Ovary (tissue), 9 donors: ENCODE data around the gene FBXO44. TPM values are rescaled to one million over a fixed set of nuclear protein-coding genes. Genes with fewer than 3 reads are reported as not detected.

Source experiments
- DNase-seq, 5 donors: peaks; one replicate each; pipeline ENCODE4 v3.0.0-alpha.2; 2019 to 2020
- H3K27ac ChIP-seq, 2 donors: fragments of 200-600 bp; one replicate each; pipeline versions ENCODE4 v1.5.1 to v1.8.0; 2019 to 2022
- H3K27me3 ChIP-seq: fragments of 200-600 bp; one replicate; pipeline ENCODE4 v1.8.0; 2022
- H3K36me3 ChIP-seq: fragments of 200-600 bp; sonication (generic); one replicate; pipeline ENCODE4 v1.5.1; 2019
- H3K4me1 ChIP-seq: one replicate; pipeline ENCODE4 v1.8.1; 2013; ENCODE audit warnings: mild to moderate bottlenecking, moderate library complexity; ENCODE audit not compliant: insufficient read depth
- H3K4me3 ChIP-seq: fragments of 200-600 bp; sonication (generic); one replicate; pipeline ENCODE4 v1.5.1; 2017
- H3K9me3 ChIP-seq, 2 donors: fragments of 200-600 bp in 1 of 2; sonication (generic) in 1 of 2; one replicate each; pipeline versions ENCODE4 v1.5.1 to v1.8.1; 2013 to 2019; ENCODE audit warnings: mild to moderate bottlenecking in 1 of 2, moderate library complexity in 1 of 2
- EP300 ChIP-seq: sonication (generic); formaldehyde crosslinking; IDR thresholded peaks from one replicate; pipeline ENCODE4 v1.6.1; 2017; ENCODE audit warnings: antibody characterized with exemption
- POLR2A ChIP-seq: fragments of 450-650 bp; IDR thresholded peaks from one replicate; pipeline ENCODE4 v1.6.1; 2017; ENCODE audit warnings: antibody characterized with exemption, mild to moderate bottlenecking, moderate library complexity
- whole genome bisulfite sequencing, 3 donors: extraction: QIAGEN DNeasy Blood & Tissue Kit in 1 of 3; methylation state at CpG; one replicate each; pipeline versions ENCODE4 v1.1.5 to v1.1.7; 2013 to 2017; 5-methylcytosine and 5-hydroxymethylcytosine counted together
- intact Hi-C, 4 donors: fragments of 100-400 bp; cut with DNase I; formaldehyde crosslinking; loops; one replicate each; pipeline versions ENCODE4 v1.11.0 to v1.15.1; 2022 to 2023
- polyA plus RNA-seq, 2 donors: library from polyadenylated mRNA; stranded (reverse); fragments of 200-250 nt in 1 of 2; fragments of 350-450 nt in 1 of 2; fragmentation: Illumina TruSeq in 1 of 2; extraction: RNeasy Lipid Tissue Mini Kit (QIAGEN cat#74804) in 1 of 2; gene quantifications; one replicate each; pipeline ENCODE4 v1.2.3, GENCODE V29; 2013 to 2014
- total RNA-seq, 7 donors: library from RNA; depleted of rRNA in 2 of 7; stranded (reverse); fragments of >200 nt in 2 of 7; fragmentation: NEBNext Ultra II Directional in 3 of 7; extraction: Animal tissue kit (Norgen Biotek cat#: 25700) in 3 of 7; gene quantifications; one replicate each; pipeline versions ENCODE4 v1.1.0 to v1.2.4, GENCODE V29; 2016 to 2023
- TF ChIP-seq, protein P1 (sequence below), 3 donors: fragments of 450-650 bp in 2 of 3; fragments of 200-600 bp in 1 of 3; IDR thresholded peaks; one replicate each; pipeline versions ENCODE4 v1.5.1 to v1.8.0; 2016 to 2022; ENCODE audit warnings: antibody characterized with exemption in 3 of 3, mild to moderate bottlenecking in 1 of 3
- donor health status: DM: no; HTN: no; CAD: no; lungs with moderate emphysema.
- donor health status: DM: no; HTN: no; CAD: no.
- donor health status: Bipolar disorder and iron deficiency.
- donor health status: DM: yes; HTN: yes; CAD: no.
- donor health status: DM: no; HTN: no; CAD: no.
- donor health status: DM: yes; HTN: yes; CAD: no.

FBXO44 gene
- total and polyA plus RNA-seq, 9 donors: 4.2 to 20.8 (median 17.5) TPM

DNA sequence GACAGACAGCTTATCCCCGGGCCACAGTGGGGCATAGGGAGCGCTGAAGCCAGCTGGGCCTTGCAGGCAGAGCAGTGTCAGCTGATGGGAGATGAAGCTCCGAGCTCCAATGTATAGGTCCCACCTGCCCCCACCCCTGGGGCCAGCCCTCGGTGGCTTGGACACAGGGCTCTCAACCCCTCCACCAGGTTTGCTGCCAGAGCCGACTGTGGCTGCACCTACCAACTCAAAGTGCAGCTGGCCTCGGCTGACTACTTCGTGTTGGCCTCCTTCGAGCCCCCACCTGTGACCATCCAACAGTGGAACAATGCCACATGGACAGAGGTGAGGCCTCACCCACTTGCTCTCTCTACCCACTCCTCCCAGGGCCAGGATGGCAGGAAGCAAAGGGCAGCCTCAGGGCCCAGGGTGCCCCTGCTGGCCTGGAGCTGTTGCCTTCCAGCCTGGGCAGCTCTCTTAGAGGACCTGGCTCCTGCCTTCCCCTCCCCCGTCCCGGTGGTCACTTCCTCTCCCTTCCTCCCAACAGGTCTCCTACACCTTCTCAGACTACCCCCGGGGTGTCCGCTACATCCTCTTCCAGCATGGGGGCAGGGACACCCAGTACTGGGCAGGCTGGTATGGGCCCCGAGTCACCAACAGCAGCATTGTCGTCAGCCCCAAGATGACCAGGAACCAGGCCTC, 18.6 kb downstream of the FBXO44 start:
- H3K4me3 ChIP-seq: no peak overlapping the region
- no peak overlapping the region for H3K27ac ChIP-seq
- TF ChIP-seq EP300: no peak
- TF ChIP-seq, protein P1, sequence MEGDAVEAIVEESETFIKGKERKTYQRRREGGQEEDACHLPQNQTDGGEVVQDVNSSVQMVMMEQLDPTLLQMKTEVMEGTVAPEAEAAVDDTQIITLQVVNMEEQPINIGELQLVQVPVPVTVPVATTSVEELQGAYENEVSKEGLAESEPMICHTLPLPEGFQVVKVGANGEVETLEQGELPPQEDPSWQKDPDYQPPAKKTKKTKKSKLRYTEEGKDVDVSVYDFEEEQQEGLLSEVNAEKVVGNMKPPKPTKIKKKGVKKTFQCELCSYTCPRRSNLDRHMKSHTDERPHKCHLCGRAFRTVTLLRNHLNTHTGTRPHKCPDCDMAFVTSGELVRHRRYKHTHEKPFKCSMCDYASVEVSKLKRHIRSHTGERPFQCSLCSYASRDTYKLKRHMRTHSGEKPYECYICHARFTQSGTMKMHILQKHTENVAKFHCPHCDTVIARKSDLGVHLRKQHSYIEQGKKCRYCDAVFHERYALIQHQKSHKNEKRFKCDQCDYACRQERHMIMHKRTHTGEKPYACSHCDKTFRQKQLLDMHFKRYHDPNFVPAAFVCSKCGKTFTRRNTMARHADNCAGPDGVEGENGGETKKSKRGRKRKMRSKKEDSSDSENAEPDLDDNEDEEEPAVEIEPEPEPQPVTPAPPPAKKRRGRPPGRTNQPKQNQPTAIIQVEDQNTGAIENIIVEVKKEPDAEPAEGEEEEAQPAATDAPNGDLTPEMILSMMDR (IDR thresholded peaks at IDR 0.05): no peak
- TF ChIP-seq POLR2A: no peak
- 83 to 93% (median 85%) methylated on average over 13 to 14 of the region's 14 CpGs for WGBS, 3 donors
- no peaks in the 10 kb centered on the region for H3K36me3 ChIP-seq
- no peaks in the 10 kb centered on the region for H3K27me3 ChIP-seq
- DNase-seq: no peak
- H3K9me3 ChIP-seq: no peaks in the 10 kb centered on the region
- intact Hi-C loops: no loop called here
- no peaks in the 10 kb centered on the region for H3K4me1 ChIP-seq

DNA sequence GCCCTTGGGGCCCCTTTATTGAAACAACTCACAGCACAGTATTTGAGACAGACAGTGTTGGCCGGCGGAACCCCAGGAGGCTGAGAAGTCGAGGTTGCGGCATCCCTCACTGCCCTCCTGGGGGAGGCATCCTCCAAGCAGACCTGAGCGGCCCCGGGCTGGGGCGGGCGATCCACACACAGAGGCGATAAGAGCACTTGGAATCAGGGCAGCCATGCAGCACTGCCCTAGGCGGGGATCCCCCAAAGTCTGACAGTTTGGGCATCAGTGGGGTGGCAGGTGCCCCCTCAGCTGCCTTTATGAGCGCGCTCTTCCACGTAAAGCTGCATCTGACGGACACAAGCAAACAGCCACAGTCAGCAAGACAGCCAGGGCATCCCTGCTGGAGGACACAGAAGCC, 19.8 kb downstream of the FBXO44 start:
- Histone ChIP-seq H3K27me3 (no peaks in the 10 kb centered on the region), H3K27ac (no peak overlapping the region), H3K4me3 (no peak overlapping the region), H3K4me1 (peaks cover 2% of the 10 kb centered on the region), H3K36me3 (no peaks in the 10 kb centered on the region), H3K9me3 (no peaks in the 10 kb centered on the region)
- TF ChIP-seq, protein P1 (IDR thresholded peaks at IDR 0.05): no peak
- TF ChIP-seq EP300: no peak
- no peak for TF ChIP-seq POLR2A
- DNase-seq: no peak
- 89 to 97% (median 95%) methylated on average over 14 of the region's 14 CpGs for WGBS, 3 donors
- intact Hi-C loops: no loop called here

DNA sequence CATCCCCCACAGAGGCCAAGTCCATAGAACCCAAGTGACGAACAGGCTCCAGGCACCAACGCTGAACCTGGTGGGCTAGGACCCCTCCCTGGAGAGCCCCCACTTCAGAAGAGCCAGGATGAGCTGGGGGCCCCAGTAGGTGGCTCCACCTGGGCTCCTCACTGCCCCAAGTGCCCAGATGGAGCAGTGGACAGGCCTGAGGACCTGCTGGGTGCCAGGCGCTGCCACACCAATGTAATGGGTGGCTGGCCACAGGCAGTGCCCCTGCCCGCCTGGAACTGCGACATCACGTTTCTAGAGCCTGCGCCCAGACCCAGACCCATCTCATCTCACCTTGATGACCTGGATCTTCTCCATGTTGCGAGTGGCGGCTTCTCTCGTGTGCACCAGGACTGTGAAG, 20.6 kb downstream of the FBXO44 start:
- H3K27ac ChIP-seq: no peak overlapping the region
- H3K4me1 ChIP-seq: peaks cover 4% of the 10 kb centered on the region
- H3K36me3 ChIP-seq: no peaks in the 10 kb centered on the region
- TF ChIP-seq EP300: no peak
- TF ChIP-seq POLR2A: no peak
- TF ChIP-seq, protein P1 (IDR thresholded peaks at IDR 0.05): no peak
- intact Hi-C loops: no loop called here
- no peaks in the 10 kb centered on the region for H3K27me3 ChIP-seq
- H3K9me3 ChIP-seq: no peaks in the 10 kb centered on the region
- no peak overlapping the region for H3K4me3 ChIP-seq
- WGBS, 3 donors: 91 to 93% (median 92%) methylated on average over 10 of the region's 10 CpGs
- no peak for DNase-seq

DNA sequence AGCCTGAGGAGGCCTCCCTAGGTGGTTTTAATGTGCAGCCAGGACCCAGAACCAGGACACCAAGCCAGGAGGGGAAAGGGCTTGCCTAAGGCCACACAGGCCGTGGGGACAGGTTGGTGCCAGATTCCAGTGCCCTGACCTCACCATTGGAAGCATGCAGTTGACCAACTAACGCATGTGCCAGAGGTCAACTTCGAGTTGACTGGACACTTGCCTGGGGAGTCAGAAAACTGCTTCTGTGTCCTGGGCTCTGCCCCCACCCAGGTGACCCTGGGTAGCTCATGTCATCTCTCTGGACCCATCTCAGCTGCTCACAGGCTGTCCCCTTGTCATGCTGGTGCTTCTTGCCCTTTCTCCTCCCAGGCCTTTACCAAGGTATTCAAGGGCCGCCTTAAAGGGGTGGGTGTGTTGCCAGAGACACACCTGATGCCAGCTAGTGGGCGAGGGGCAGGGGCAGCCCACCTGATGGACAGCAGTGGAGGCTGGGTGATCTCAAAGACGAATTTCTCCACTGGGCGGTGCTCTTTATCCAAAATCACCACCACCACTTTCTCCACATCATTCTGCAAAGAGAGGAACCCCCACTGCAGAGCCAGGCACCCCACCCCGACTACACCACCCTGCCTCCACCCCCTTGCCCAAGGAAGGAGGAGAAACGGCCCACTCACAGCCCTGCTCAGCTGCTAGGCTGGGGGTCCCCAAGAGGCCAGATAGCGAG, 21.9 kb downstream of the FBXO44 start:
- intact Hi-C loops: no loop called here
- H3K27me3 ChIP-seq: no peaks in the 10 kb centered on the region
- H3K9me3 ChIP-seq: no peaks in the 10 kb centered on the region
- no peak for DNase-seq
- peaks cover 4% of the 10 kb centered on the region for H3K4me1 ChIP-seq
- no peaks in the 10 kb centered on the region for H3K36me3 ChIP-seq
- H3K4me3 ChIP-seq: no peak overlapping the region
- H3K27ac ChIP-seq: no peak overlapping the region
- TF ChIP-seq EP300: no peak
- TF ChIP-seq, protein P1 (IDR thresholded peaks at IDR 0.05): no peak
- TF ChIP-seq POLR2A: no peak
- WGBS, 3 donors: 82 to 84% (median 84%) methylated on average over 10 of the region's 10 CpGs
